Breast epithelium (tissue), 4 donors: ENCODE data around the gene KDM4C. TPM values are rescaled to one million over a fixed set of nuclear protein-coding genes. Genes with fewer than 3 reads are reported as not detected.
A peak's percentile ranks its signal among the peaks of the same experiment; 100 is the strongest.
"Not testable (repeated sequence)": the region's sequence is repeated elsewhere in the genome, so short reads cannot be mapped to it uniquely, and the experiment has no call there.

Experiments
- DNase-seq, 2 donors: peaks; one replicate each; pipeline ENCODE4 v3.0.0-alpha.2; 2019; ENCODE audit warnings: low spot score in 2 of 2
- H3K27ac ChIP-seq, 2 donors: fragments of 200-600 bp; sonication (generic) in 1 of 2; one replicate each; pipeline ENCODE4 v1.5.1; 2016 to 2019; ENCODE audit warnings: mild to moderate bottlenecking in 1 of 2
- H3K27me3 ChIP-seq, 2 donors: fragments of 200-600 bp; sonication (generic) in 1 of 2; one replicate each; pipeline versions ENCODE4 v1.5.1 to v1.6.0; 2017 to 2019; ENCODE audit warnings: control low read depth in 1 of 2, mild to moderate bottlenecking in 1 of 2
- H3K36me3 ChIP-seq: fragments of 200-600 bp; one replicate; pipeline ENCODE4 v1.5.1; 2019
- H3K4me1 ChIP-seq, 2 donors: fragments of 200-600 bp; sonication (generic); one replicate each; pipeline ENCODE4 v1.5.1; 2016 to 2019; ENCODE audit warnings: control low read depth in 1 of 2
- H3K4me3 ChIP-seq, 3 donors: fragments of 200-600 bp; sonication (generic); 1 replicate in 2 of 3; 2 replicates in 1 of 3; pipeline ENCODE4 v1.5.1; 2016 to 2019; ENCODE audit warnings: mild to moderate bottlenecking in 3 of 3, moderate library complexity in 2 of 3
- H3K9me3 ChIP-seq, 2 donors: fragments of 200-600 bp; sonication (generic) in 1 of 2; one replicate each; pipeline ENCODE4 v1.5.1; 2016 to 2019; ENCODE audit warnings: control low read depth in 1 of 2
- POLR2A ChIP-seq: fragments of 450-650 bp; IDR thresholded peaks from one replicate; pipeline ENCODE4 v1.6.1; 2016; ENCODE audit warnings: antibody characterized with exemption, mild to moderate bottlenecking, moderate library complexity
- POLR2AphosphoS5 ChIP-seq, 3 donors: sonication (generic); formaldehyde crosslinking; IDR thresholded peaks; one replicate each; pipeline ENCODE4 v1.6.1; 2017; ENCODE audit warnings: antibody characterized with exemption in 3 of 3
- intact Hi-C: fragments of 100-400 bp; cut with DNase I; formaldehyde crosslinking; loops from one replicate; pipeline ENCODE4 v1.15.1; 2023; ENCODE audit warnings: low total_unique reads
- total RNA-seq, 3 donors: library from RNA; depleted of rRNA; stranded (reverse); fragments of >200 nt; gene quantifications; one replicate each; pipeline ENCODE4 v1.1.0, GENCODE V29; 2016
- TF ChIP-seq, protein P1 (sequence below), 3 donors: fragments of 450-650 bp; IDR thresholded peaks; one replicate each; pipeline ENCODE4 v1.5.1; 2016 to 2017; ENCODE audit warnings: antibody characterized with exemption in 3 of 3, mild to moderate bottlenecking in 3 of 3, moderate library complexity in 3 of 3

Gene KDM4C
- total RNA-seq, result 10 to 100 TPM; 37.8 to 80.9 (median 60.0) TPM

DNA sequence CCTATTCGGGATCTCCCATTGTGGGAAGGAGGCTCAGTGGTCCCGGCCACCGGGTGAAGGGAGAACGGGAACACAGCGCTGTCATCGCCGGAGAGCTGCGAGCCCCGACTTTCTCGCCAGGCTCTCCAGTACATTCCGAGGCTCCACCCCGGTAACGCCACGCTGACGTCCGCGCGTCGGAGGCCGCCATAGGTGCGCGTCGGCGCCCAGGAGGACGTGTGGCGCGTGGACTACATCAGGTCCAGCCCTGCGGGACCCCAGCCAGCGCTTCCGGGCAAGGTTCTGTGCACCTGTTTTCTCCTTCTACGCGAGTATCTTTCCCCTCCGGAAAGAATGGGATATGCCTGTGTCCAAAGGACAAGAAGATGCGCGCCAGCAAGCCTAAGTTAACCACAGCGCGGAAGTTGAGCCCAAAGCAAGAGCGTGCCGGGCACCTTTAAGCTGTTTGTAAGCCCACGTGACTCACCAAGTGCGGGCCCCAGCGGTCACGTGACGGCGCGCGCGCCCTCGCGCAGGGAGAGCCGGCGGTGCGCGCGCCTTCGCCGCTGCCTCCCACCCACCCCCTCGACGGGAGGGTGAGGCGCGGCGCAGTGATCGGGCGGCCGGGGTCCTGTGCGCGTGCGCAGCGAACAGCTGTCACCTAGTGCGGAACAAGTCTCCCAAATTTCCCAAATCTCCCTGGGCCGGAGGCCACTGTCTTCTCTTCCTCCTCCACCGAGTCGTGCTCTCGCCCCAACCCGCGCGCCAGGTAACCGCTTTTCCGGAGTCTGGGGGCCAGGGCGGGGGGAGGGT is at the start of gene KDM4C:
Gene KDM4C (plus strand): TSS at position 518 of the 792 bp plus-strand sequence. CDS start 35,016 bp downstream, outside the sequence.
- Histone ChIP-seq H3K4me1 (no peaks in the 10 kb centered on the region), H3K36me3 (no peaks in the 10 kb centered on the region), H3K4me3 (peak within 1 kb of the TSS; percentile 79 to 99 (median 94)), H3K9me3 (no peaks in the 10 kb centered on the region), H3K27me3 (no peaks in the 10 kb centered on the region), H3K27ac (peak within 1 kb of the TSS; percentile 98 to 99)
- DNase-seq, result peak; percentile 91 to 94
- peak in 2 of 3 donors; percentile 92 to 94 for TF ChIP-seq POLR2AphosphoS5 (IDR thresholded peaks at IDR 0.05)
- TF ChIP-seq, protein P1, sequence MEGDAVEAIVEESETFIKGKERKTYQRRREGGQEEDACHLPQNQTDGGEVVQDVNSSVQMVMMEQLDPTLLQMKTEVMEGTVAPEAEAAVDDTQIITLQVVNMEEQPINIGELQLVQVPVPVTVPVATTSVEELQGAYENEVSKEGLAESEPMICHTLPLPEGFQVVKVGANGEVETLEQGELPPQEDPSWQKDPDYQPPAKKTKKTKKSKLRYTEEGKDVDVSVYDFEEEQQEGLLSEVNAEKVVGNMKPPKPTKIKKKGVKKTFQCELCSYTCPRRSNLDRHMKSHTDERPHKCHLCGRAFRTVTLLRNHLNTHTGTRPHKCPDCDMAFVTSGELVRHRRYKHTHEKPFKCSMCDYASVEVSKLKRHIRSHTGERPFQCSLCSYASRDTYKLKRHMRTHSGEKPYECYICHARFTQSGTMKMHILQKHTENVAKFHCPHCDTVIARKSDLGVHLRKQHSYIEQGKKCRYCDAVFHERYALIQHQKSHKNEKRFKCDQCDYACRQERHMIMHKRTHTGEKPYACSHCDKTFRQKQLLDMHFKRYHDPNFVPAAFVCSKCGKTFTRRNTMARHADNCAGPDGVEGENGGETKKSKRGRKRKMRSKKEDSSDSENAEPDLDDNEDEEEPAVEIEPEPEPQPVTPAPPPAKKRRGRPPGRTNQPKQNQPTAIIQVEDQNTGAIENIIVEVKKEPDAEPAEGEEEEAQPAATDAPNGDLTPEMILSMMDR (IDR thresholded peaks at IDR 0.05), result no peak
- peak; percentile 57 for TF ChIP-seq POLR2A
- intact Hi-C loops, result no loop called here

DNA sequence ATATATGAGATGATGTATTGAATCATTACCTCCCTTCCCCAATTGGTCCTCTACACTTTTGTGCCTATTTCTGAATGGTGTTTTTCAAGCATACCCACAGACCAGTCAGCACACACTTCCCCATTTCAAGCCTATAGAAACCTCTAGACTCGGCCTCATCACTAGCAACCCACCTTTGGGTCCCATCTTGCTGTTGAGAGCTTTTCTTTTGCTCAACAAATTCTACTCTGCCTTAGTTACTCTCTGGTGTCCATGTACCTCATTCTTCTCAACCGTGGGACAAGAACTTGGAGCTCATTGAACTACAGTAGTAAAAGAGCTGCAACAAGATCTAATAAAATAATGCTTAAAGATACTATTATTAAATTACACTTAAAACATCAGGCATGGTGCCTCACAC is 49.0 kb upstream of the KDM4C start:
- no peak overlapping the region for H3K27ac ChIP-seq
- H3K27me3 ChIP-seq, result no peaks in the 10 kb centered on the region
- H3K36me3 ChIP-seq, result no peaks in the 10 kb centered on the region
- no peak for DNase-seq
- H3K4me1 ChIP-seq, result no peaks in the 10 kb centered on the region
- intact Hi-C loops, result no loop called here
- no peaks in the 10 kb centered on the region for H3K9me3 ChIP-seq
- H3K4me3 ChIP-seq, result no peak overlapping the region
- TF ChIP-seq POLR2AphosphoS5 (IDR thresholded peaks at IDR 0.05), result no peak
- TF ChIP-seq, protein P1 (IDR thresholded peaks at IDR 0.05), result no peak
- no peak for TF ChIP-seq POLR2A

DNA sequence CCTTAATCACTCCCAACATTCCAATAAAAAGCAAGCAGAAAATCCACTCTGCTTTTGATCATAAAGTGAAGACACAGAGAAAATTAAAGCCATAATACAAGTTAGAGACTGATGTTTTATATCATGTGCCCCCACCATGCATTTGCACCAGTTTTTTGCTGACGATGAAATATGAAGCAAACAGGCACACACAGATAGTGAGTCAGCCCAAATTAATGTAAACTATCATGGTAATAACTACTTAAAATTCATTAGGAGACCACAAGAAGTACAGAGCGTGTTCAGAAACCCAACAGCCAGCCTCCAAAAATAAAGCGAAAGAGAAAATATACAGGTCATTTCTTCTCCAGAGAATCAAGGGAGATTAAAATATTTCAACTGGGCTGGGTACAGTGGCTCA is 46.4 kb upstream of the KDM4C start:
- TF ChIP-seq, protein P1 (IDR thresholded peaks at IDR 0.05), result no peak
- TF ChIP-seq POLR2AphosphoS5 (IDR thresholded peaks at IDR 0.05), result no peak
- TF ChIP-seq POLR2A, result no peak

DNA sequence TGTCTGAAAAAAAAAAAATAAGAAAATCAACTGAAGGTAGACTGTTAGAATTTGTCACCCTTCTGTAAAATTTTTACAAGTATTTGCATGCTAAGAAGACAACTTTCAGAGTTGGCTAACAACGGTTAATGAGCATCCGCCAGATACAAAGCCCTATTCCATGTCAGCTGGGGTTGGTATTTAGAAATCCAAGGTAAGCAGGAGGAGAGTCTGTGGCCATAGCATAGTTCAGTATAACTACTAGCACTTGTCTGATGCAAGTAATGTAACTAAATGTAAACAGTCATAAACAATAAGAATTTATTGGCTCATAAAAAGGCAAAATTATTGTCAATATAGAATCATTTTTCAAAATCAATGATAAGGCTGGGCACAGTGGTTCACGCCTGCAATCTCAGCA is 45.7 kb upstream of the KDM4C start:
- DNase-seq, result no peak
- intact Hi-C loops, result loop anchor here (5.0 kb wide), 1 partner anchor 350 kb away; no protein-coding TSS in a partner anchor
- no peaks in the 10 kb centered on the region for H3K27me3 ChIP-seq
- H3K9me3 ChIP-seq, result no peaks in the 10 kb centered on the region
- no peak for TF ChIP-seq POLR2AphosphoS5 (IDR thresholded peaks at IDR 0.05)
- no peak for TF ChIP-seq POLR2A
- TF ChIP-seq, protein P1 (IDR thresholded peaks at IDR 0.05), result no peak
- no peaks in the 10 kb centered on the region for H3K4me1 ChIP-seq
- no peak overlapping the region for H3K27ac ChIP-seq
- H3K4me3 ChIP-seq, result no peak overlapping the region
- H3K36me3 ChIP-seq, result no peaks in the 10 kb centered on the region

More for the DNA sequence above, 46.4 kb upstream of the KDM4C start:
- no peak overlapping the region for H3K4me3 ChIP-seq
- no peaks in the 10 kb centered on the region for H3K36me3 ChIP-seq
- H3K9me3 ChIP-seq, result no peaks in the 10 kb centered on the region
- no peak for DNase-seq
- no peaks in the 10 kb centered on the region for H3K4me1 ChIP-seq
- intact Hi-C loops, result loop anchor here (5.0 kb wide), 1 partner anchor 351 kb away; no protein-coding TSS in a partner anchor
- no peaks in the 10 kb centered on the region for H3K27me3 ChIP-seq
- no peak overlapping the region for H3K27ac ChIP-seq

DNA sequence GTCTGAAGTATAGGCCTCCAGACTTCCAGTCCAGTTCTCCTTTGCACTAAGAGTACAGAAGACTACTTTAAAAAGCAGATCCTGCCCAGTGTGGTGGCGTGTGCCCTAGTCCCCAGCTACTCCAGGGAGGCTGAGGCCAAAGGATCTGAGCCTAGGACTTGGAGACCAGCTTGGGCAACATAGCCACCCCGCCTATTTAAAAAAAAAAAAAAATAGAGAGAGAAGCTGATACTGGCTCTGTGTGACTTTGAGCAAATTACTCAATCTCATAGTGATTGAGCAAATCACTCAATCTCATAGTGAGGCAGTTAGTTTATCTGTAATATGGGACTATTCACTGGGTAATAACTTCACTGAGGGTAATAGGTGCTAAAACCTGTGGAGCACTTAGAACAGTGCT is 43.6 kb upstream of the KDM4C start:
- Histone ChIP-seq H3K9me3 (no peaks in the 10 kb centered on the region), H3K4me1 (no peaks in the 10 kb centered on the region), H3K27me3 (no peaks in the 10 kb centered on the region), H3K4me3 (no peak overlapping the region), H3K27ac (no peak overlapping the region), H3K36me3 (no peaks in the 10 kb centered on the region)
- intact Hi-C loops, result loop anchor here (5.0 kb wide), 1 partner anchor 348 kb away; no protein-coding TSS in a partner anchor
- TF ChIP-seq POLR2A, result no peak
- TF ChIP-seq, protein P1 (IDR thresholded peaks at IDR 0.05), result no peak
- no peak for TF ChIP-seq POLR2AphosphoS5 (IDR thresholded peaks at IDR 0.05)
- DNase-seq, result no peak

DNA sequence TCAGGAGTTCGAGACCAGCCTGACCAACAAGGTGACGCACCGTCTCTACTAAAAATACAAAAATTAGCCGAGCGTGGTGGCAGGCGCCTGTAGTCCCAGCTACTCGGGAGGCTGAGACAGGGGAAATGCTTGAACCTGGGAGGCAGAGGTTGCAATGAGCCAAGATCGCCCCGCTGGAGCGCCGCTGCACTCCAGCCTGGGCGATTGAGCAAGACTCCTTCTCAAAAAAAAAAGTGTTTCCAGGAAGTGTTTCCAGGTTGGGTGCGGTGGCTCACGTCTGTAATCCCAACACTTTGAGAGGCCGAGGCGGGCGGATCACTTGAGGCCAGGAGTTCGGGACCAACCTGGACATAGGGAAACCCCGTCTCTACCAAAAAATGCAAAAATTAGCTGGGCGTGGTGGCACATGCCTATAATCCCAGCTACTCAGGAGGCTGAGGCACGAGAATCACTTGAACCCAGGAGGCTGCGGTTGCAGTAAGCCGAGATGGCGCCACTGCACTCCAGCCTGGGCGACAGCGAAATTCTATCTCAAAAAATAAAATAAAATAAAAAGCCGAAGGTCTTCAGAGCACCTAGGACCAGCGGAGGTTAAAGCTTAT is 42.5 kb upstream of the KDM4C start:
- H3K27me3 ChIP-seq, intact Hi-C loops, H3K36me3 ChIP-seq, H3K9me3 ChIP-seq, DNase-seq, H3K4me1 ChIP-seq: not testable (repeated sequence)
- H3K27ac ChIP-seq, result peak overlapping the region in 1 of 2 donors; percentile 77
- peak overlapping the region in 2 of 3 donors; percentile 51 to 72 for H3K4me3 ChIP-seq
